NCI-H1694 treated with DMSO at 0.1 percent for 48 hours (cell line): ENCODE data around the gene AUNIP.
"Not testable (repeated sequence)": the region's sequence is repeated elsewhere in the genome, so short reads cannot be mapped to it uniquely, and the experiment has no call there.

Source experiments
- DNase-seq: peaks from one replicate; lab custom pipeline; 2025; lab: John Stamatoyannopoulos, UW

AUNIP gene

DNA sequence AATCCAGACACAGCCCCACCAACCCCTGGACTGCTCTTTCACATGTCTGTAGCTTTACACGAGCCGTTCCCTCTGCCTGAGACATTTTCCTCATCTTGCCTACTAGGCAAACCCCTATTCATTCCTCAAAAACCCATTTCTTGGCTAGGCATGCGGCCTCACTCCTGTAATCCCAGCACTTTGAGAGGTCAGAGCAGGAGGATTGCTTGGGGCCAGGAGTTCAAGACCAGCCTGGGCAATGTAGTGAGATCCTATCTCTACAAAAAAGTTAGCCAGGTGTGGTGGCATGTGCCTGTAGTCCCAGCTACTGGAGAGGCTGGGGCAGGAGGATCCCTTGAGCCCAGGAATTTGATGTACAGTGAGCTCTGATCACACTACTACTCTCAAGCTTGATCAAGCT lies 5.2 kb upstream of the AUNIP start:
- no peak for DNase-seq

DNA sequence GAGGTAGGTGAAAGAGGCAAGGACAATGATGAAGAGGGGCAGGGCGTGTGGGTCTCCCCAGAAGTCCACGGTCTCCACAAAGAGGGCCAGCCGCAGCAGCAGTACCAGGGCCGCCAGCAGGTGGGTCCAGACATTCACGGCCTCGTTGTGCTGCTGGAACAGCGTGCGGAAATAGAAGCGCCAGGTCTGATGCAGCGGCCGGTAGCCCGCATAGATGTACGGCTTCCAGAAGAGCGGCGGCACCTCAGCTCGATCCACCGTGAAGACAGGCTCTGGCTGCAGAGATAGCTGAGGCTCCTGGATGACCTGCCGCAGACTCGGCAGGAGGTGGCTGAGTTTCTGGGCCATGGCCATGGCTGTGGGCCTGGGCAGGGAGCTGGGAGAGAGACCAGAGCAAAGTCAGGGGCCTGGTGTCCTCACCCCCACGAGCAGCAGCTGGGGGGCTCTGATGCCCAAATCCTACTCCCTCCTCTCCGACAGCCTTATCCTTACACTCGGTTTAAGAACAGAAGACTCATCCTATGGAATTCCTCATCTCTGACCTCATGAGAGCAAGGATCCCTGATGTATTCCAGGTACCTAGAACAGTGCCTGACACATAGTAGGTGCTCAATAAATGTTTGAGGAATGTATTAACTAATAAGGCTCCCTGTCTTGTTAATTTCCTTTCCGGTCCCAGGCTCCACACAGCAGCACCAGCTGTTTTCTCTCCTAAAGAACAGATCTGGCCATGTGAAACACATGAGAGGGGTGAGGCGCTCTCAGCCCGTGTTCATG lies 4.4 kb upstream of the AUNIP start:
- DNase-seq, result no peak

DNA sequence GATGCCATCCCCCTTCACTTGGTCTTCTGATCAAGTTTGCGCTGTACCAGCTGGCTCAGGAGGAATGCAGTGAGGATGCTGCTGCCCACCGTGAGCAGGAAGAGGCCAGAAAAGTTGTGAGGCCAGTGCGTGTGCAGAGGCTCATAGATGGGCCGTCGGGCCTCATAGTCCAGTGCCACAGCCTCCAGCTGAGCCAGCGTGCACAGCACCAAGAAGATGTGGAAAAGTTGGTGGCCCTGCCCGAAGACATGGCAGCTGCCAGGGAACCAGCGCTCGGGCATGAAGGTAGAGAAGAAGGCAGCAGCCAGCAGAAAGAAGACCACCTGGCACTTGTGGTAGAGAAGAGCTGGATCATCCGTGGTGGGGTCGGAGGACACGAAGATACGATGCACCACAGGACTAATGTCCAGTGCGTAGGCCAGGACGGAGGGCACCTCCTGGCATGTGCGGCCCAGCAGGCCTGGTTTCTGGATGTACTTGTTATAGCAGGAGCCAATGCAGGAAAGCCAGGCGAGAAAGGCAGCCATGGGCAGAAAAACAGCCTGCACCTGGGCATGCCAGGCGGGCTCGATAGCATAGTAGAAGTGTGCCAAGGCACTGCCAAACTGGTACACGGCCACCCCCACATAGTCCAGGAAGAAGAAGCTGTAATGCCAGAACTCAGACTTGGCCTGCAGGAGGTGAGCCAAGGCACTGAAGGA lies 3.7 kb upstream of the AUNIP start:
- no peak for DNase-seq

DNA sequence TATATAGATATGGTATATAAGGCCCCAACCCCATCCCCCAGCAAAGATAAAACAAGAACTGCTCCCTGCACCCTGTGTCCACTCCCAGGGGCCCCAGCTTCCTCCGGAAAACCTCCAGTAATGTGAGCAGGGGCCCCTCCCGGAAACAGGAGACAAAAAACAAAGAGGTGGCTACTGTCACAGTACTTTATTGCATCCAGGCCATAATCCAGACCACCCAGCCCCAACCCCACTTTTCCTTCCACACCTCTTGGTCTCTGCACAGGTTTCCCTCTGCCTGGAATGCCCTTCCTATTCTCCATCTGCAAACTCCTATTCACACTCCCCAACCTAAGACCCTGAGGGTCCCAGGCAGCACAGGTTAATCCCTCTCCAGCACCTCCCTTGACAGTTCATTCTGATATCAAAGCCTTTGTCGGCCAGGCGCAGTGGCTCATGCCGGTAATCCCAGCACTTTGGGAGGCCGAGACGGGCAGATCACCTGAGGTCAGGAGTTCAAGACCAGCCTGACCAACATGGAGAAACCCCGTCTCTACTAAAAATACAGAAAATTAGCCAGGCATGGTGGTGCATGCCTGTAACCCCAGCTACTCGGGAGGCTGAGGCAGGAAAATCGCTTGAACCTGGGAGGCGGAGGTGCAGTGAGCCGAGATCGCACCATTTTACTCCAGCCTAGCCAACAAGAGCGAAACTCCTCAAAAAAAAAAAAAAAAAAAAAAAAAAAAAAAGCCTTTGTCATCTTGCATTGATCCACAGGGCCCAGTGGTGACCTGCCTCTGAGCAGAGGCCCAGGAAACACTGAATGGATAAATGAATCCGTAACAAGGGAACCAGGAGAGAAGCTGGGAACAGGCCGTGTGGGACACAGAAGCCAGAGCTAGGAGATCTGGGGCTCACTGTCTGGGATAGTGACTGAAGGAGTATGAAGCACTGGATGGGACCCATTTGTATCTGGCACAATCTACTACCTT lies 2.3 kb upstream of the AUNIP start:
- no peak for DNase-seq

DNA sequence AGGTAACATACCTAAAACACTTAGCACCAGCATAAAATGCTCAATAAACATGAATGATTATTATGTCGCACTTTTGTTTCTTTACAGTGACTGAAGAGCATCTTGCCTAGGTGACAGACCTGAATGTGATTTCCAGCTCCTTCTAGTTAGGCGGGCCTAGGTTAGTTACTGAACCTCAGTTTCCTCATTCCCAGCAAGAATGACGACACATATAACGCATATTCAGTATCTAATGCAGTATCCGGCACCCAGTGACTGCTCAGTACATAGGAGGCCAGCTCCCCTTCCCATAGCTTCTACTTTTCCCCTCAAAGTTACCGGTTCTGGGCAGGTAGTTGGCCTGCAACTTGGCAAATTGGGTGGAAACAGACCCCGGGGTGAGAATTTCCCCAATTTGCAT lies 763 bp downstream of the AUNIP start:
- DNase-seq, result no peak

- DNase-seq, result no peak
These were observed 2.4 kb downstream of the AUNIP start for GRCh38 chr1:25856856-25857255.

DNA sequence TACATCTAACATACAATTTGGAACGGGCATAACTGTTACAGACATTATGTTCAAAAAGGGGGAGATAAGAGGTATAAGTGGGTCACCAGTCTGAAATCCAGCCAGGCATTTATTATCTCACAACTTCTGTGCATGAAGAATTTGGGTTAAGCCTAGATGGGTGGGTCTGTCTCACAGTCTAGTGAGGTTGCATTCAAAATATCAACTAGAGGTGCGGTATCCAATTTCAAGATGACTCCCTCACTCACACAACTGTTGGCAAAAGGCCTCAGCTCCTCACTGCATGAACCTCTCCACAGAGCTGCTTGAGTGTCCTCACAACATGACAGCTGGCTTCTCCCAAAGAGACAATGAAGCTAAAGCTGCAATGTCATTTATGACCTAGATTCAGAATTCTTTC lies 4.7 kb downstream of the AUNIP start:
- DNase-seq, result no peak

DNA sequence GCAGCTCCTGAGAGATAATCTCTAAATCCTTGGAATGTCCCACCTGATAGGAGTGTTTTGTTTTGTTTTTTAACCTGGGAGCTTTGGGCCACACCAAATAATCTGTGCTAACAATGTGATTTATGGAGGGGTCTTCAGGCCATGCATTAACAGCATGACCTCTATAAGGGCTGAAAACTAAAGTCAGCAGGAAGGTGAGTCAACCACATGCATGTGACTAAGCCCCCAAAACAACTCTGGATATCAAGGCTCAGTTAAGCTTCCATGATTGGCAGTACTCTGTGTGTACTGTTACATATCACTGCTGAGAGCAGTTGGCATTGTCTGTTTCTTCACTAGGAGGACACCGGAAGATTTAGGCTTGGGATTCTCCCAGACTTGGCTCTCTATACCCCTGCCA lies 10.7 kb downstream of the AUNIP start:
- DNase-seq, result no peak

- no peak for DNase-seq
These were observed 11.3 kb downstream of the AUNIP start for GRCh38 chr1:25847929-25848328.

DNA sequence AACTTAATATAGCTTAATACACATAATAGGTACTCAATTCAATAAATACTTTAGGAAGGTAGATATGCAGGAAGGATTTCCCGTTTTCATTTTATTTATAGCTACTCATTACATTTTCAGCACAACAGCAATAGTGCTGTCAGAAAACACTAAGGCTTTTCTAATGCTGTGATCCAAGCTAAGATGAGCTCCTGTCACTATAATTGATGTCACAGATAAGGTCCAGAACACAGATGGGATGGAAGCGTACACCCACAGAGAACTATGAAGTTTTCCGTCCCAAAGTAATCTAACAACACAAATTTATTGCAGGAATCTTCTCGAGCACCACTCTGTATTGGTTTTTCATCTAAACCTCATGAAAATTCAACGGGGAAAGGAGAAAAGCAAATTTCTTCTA lies 13.6 kb downstream of the AUNIP start:
- no peak for DNase-seq

DNA sequence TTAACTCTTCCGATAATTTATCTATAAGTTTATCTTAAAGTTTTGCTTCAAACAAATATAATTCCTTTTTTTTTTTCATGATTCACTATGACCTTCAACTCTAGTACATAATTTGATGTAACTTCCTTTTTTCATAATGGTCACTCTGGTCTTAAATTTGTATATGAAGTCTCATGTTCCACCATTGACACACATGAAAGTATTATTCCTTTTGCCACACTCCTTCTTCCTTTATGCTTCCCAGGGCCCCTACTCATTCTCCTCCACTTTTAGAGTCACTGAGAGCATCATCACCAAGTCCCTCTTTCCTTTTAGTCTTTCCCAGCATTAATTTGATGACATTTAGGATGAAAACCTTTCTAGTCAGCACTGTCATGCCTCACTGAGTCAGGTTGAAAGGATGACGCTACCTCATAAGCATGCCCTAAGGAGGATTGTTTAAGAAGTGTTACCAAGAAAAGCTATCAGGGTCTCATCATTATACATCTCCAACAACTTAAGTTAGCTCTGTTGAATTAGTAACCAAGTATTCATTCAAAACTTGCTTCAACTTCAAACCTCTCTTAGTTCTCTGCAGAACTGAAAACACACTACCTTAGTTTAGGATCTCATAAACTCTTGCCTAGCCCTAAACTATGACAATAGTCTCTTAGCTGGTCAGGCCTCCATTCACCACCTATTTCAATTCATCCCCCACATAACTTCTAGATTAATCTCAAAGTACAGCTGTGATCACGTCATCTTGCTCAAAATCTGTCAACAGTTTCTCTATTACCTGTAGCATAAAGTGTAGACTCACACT lies 14.5 kb downstream of the AUNIP start:
- no peak for DNase-seq

- no peak for DNase-seq
These were observed 15.8 kb downstream of the AUNIP start for GRCh38 chr1:25843483-25843882.

- DNase-seq, result not testable (repeated sequence)
These were observed 19.4 kb downstream of the AUNIP start for GRCh38 chr1:25839808-25840207.

DNA sequence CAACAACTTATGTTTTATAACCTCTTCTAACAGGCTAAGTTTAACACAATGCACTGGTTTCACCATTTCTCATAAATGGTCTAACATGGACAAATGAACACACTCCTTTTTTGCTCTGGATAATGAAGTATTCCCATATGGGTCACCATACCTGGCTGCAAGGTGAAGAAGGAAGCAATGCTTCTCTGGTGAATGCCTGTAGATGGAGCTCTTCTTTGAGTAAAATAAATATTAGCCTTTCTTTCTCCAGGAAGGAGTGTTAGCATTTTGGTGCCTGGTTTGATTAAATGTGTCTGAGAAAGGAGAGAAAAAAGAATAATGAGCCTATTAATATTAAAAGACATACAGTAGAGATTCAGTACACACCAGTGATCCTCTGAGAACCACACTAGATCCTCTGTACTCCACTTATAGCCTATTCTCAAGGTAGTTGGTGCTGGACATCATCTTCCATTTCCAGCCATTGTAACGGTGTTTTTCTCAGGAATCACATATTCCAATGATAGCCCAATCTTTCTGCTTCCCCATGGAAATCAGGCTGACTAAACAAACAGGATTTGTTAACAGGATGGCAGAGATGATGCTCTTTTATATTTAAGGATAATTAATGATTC lies 21.9 kb downstream of the AUNIP start:
- DNase-seq, result peak; percentile 3

DNA sequence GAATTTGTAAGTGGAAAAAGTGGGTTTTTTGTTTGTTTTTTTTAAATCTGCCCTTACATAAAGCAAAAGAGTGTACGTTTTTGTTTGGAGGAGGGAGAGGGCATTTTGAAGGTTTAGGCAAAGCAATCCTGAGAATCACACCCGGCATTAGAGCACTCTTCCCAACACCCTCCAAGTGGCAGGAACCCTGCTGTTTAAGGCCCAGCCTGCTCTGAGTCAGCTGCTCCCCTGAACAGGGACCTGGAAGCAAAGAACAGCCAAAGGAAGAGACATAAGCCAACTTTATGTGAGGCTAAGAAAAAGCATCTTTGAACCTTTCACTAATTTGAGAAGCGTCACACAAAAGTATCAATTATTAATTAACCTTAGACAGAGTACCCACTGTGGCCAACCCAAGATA lies 22.6 kb downstream of the AUNIP start:
- no peak for DNase-seq

GRCh38 chr1:25834894-25835293 lies 24.4 kb downstream of the AUNIP start:
- DNase-seq, result no peak

- no peak for DNase-seq
These were observed 26.1 kb downstream of the AUNIP start for GRCh38 chr1:25833158-25833557.

- no peak for DNase-seq
These were observed 26.8 kb downstream of the AUNIP start for GRCh38 chr1:25832336-25833037.

- DNase-seq, result no peak
These were observed 27.6 kb downstream of the AUNIP start for GRCh38 chr1:25831569-25832196.

GRCh38 chr1:25829046-25829445 lies 30.2 kb downstream of the AUNIP start:
- DNase-seq, result no peak
